Measurements from ENCODE around the gene ABCA8.
A peak's percentile ranks its signal among the peaks of the same experiment; 100 is the strongest.

Gene ABCA8

DNA sequence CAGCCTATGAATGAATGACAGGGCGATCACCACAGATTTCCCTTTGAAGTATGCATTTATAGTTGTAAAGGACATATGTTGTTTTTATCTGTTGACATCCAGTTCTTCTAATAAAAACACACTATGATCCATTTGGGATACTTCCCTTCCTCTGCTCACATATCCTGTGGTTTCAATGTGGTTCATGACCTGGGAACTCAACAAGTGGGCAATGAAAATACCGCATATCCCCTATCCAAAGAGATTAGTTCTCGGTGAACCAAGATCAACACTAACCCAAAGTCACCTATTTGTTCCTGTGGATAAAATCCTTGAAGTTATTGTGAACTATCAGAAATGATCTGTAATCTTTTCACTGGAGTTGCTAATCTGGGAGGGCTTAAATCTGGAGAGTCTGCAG lies 16.0 kb downstream of the ABCA8 start:
- DNase-seq (ENCODE audit: low read depth), result no peak
- no peak overlapping the region for H3K4me3 ChIP-seq (ENCODE audit: low read length)
- TF ChIP-seq, protein P1, sequence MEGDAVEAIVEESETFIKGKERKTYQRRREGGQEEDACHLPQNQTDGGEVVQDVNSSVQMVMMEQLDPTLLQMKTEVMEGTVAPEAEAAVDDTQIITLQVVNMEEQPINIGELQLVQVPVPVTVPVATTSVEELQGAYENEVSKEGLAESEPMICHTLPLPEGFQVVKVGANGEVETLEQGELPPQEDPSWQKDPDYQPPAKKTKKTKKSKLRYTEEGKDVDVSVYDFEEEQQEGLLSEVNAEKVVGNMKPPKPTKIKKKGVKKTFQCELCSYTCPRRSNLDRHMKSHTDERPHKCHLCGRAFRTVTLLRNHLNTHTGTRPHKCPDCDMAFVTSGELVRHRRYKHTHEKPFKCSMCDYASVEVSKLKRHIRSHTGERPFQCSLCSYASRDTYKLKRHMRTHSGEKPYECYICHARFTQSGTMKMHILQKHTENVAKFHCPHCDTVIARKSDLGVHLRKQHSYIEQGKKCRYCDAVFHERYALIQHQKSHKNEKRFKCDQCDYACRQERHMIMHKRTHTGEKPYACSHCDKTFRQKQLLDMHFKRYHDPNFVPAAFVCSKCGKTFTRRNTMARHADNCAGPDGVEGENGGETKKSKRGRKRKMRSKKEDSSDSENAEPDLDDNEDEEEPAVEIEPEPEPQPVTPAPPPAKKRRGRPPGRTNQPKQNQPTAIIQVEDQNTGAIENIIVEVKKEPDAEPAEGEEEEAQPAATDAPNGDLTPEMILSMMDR (IDR thresholded peaks at IDR 0.05; ENCODE audit: insufficient read depth, low read depth, low read length, missing control alignments), result no peak

DNA sequence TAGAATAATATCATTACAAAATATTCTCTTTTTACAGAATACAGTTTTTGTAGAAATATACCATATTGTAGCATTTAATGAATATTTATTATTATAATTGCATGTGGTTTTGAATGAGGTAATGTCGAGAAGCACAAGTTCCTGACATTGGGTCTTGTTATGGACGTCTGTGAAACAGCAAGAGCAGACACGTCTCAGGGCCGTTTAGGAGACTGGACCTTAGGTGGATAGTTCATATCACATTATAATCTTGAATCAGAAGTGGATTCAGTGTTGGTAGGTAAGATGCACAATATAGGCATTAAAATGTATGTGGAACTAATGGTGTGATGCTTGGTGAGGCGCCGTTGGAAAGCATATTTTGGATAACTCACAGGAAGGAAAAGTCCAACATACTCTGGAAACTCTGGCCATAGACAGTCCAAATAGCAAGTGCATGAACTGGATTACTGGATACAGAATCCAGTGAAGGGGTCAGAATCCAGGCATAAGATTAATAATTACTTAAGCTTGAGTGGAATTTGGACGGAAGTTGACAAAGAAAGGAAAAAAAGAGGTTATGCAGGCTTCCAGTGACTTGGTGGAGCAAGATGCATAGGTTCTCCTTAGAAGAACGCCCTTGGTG lies 17.2 kb downstream of the ABCA8 start:
- DNase-seq (ENCODE audit: low read depth), result no peak
- TF ChIP-seq, protein P1 (IDR thresholded peaks at IDR 0.05; ENCODE audit: insufficient read depth, low read depth, low read length, missing control alignments), result no peak
- H3K4me3 ChIP-seq (ENCODE audit: low read length), result no peak overlapping the region

DNA sequence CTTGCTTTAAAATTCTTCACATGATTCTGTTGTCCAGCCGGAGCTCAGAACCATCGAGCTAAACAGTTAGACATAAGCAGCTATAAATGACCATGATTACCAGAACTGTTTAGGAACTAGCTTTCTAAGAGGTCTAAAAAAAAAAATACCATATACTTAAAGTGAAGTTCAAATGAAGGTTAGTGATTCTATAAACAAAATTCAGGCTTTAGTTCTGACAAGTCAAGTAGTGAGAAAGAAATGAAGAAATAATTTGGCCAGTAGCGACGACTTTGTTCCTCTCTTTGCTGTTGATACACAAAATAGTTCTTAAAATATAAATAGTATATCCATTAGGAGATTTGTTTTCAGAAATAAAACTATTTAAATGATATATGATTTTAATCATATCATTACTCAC lies 27.7 kb downstream of the ABCA8 start:
- DNase-seq (ENCODE audit: low read depth), result no peak
- no peak overlapping the region for H3K4me3 ChIP-seq (ENCODE audit: low read length)
- TF ChIP-seq, protein P1 (IDR thresholded peaks at IDR 0.05; ENCODE audit: insufficient read depth, low read depth, low read length, missing control alignments), result no peak

DNA sequence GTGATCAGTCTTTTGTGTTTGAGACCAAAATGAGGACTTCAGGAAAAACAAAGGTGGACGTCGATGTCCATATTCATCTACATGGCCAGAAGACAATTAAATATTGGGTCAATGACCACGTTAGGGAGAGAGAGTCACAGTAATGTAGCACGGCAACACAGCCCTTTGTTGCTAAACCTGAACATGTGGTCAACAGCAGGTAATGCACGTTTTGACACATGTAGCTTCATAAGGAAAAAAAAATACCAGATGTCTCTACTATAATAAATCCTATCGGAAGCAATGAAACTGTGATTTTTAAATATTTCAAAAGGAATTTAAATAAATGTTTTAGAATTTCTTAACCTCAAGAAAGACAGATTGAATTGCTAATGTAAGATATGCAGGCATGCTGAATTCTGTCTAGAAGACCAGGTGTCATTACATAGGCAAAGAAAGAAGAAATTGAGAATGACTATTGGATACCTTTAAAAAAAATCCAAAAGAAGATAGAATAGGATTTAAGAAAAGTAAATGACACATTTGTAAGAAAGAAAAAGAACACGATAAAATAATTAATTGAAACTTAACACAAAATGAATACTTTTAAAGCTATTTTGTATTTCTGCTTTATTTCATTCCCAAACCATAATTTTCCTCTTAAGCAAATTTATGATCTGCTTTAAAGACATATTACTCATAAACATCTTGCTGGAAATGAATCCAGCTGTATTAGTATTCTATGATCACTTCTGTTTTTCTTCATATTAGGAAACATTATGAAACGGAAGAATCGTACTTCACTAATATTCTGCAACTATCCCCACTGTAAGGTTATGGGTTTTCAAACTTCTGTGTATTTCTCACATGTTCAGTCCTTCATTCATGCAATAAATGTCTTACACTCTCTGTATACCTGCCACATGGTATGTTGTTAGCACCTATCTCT lies 30.1 kb downstream of the ABCA8 start:
- no peak for DNase-seq (ENCODE audit: low read depth)
- TF ChIP-seq, protein P1 (IDR thresholded peaks at IDR 0.05; ENCODE audit: insufficient read depth, low read depth, low read length, missing control alignments), result no peak

DNA sequence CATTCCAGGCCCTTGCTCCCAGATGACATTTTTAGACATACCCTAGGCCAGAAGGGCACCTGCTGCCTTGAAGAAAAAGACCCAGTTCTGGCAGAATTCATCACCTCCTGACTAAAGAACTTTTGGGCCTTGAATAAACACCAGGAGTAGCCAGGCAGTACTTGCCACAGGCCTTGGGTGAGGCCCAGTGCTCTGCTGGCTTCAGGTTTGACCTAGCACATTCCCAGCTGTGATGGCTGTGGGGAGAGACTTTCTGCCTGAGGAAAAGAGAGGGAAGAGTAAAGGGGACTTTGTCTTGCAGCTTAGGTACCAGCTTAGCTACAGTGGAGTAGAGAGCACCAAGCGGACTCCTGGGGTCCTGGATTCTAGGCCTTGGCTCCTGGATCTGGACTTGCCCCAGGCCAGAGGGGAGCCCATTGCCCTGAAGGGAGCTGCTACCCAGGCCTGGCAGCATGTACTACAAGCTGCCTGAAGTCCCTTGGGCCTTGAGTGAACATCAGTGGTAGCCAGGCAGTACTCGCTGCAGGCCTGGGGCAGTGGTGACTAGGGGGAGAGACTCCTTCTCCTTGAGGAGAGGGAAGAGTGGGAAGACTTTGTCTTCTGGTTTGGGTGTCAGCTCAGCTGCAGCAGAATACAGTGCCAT lies 44.3 kb downstream of the ABCA8 start:
- H3K4me3 ChIP-seq (ENCODE audit: low read length), result no peak overlapping the region
- TF ChIP-seq, protein P1 (IDR thresholded peaks at IDR 0.05; ENCODE audit: insufficient read depth, low read depth, low read length, missing control alignments), result no peak
- no peak for DNase-seq (ENCODE audit: low read depth)

More for the DNA sequence above, 30.1 kb downstream of the ABCA8 start:
- no peak overlapping the region for H3K4me3 ChIP-seq (ENCODE audit: low read length)

DNA sequence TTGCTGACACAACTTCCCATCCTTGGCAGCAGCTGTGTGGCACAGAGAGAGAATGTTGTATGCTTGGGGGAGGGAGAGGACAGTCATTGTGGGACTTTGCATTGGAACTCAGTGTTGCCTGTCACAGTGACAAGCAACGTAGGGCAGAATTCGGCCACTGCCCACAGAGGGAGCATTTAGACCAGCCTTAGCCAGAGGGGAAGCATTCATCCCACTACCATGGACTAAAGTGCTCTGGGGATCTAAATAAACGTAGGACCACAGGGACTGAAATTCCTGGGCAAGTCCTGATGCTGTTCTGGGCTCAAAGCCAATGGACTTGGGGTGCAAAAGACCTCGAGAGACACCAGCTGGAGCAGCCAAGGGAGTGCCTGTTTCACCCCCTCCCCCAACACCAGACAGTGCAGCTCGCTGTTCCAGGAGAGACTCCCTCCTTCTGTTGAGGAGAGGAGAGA lies 44.9 kb downstream of the ABCA8 start:
- no peak overlapping the region for H3K4me3 ChIP-seq (ENCODE audit: low read length)
- TF ChIP-seq, protein P1 (IDR thresholded peaks at IDR 0.05; ENCODE audit: insufficient read depth, low read depth, low read length, missing control alignments), result no peak
- peak; percentile 2 for DNase-seq (ENCODE audit: low read depth)
